Erythroblast (primary cell): Measurements from ENCODE around the gene PCDH9.

Experiments used
- GATA1 ChIP-seq: IDR thresholded peaks from 2 replicates; pipeline ENCODE4 v1.6.1; 2011; ENCODE audit warnings: low read depth, mild to moderate bottlenecking, control low read depth, low read length, moderate library complexity
- POLR2A ChIP-seq: IDR thresholded peaks from 2 replicates; pipeline ENCODE4 v1.6.1; 2011; ENCODE audit warnings: mild to moderate bottlenecking, low read length

- TF ChIP-seq POLR2A (no peak), GATA1 (no peak)
These were observed 916.7 kb downstream of the PCDH9 start for GRCh38 chr13:66313413-66313812.
